Left renal pelvis (tissue), 4 donors: ENCODE data around the gene DNAH11. TPM values are rescaled to one million over a fixed set of nuclear protein-coding genes. Genes with fewer than 3 reads are reported as not detected.
A peak's percentile ranks its signal among the peaks of the same experiment; 100 is the strongest.
"Not testable (repeated sequence)": the region's sequence is repeated elsewhere in the genome, so short reads cannot be mapped to it uniquely, and the experiment has no call there.

Source experiments
- DNase-seq, 4 donors: peaks; one replicate each; pipeline ENCODE4 v3.0.0-alpha.2; 2013; ENCODE audit warnings: low read depth in 4 of 4, low spot score in 3 of 4
- polyA plus RNA-seq, 4 donors: library from polyadenylated mRNA; unstranded; fragments of 120-200 nt; gene quantifications; one replicate each; pipeline ENCODE4 v1.2.1, GENCODE V29; 2013; ENCODE audit not compliant: insufficient read length in 4 of 4

DNAH11 gene, protein sequence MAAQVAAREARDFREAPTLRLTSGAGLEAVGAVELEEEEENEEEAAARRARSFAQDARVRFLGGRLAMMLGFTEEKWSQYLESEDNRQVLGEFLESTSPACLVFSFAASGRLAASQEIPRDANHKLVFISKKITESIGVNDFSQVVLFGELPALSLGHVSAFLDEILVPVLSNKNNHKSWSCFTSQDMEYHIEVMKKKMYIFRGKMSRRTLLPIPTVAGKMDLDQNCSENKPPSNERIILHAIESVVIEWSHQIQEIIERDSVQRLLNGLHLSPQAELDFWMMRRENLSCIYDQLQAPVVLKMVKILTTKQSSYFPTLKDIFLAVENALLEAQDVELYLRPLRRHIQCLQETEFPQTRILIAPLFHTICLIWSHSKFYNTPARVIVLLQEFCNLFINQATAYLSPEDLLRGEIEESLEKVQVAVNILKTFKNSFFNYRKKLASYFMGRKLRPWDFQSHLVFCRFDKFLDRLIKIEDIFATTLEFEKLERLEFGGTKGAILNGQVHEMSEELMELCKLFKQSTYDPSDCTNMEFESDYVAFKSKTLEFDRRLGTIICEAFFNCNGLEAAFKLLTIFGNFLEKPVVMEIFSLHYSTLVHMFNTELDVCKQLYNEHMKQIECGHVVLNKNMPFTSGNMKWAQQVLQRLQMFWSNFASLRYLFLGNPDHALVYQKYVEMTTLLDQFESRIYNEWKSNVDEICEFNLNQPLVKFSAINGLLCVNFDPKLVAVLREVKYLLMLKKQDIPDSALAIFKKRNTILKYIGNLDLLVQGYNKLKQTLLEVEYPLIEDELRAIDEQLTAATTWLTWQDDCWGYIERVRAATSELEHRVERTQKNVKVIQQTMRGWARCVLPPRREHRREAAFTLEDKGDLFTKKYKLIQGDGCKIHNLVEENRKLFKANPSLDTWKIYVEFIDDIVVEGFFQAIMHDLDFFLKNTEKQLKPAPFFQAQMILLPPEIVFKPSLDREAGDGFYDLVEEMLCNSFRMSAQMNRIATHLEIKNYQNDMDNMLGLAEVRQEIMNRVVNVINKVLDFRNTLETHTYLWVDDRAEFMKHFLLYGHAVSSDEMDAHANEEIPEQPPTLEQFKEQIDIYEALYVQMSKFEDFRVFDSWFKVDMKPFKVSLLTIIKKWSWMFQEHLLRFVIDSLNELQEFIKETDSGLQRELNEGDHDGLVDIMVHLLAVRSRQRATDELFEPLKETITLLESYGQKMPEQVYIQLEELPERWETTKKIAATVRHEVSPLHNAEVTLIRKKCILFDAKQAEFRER (N-terminal part only)
- 10 to 100 TPM in 1 of 4 donors, 1 to 10 TPM in 3; 2.3 to 23.3 (median 3.2) TPM for polyA plus RNA-seq

DNA sequence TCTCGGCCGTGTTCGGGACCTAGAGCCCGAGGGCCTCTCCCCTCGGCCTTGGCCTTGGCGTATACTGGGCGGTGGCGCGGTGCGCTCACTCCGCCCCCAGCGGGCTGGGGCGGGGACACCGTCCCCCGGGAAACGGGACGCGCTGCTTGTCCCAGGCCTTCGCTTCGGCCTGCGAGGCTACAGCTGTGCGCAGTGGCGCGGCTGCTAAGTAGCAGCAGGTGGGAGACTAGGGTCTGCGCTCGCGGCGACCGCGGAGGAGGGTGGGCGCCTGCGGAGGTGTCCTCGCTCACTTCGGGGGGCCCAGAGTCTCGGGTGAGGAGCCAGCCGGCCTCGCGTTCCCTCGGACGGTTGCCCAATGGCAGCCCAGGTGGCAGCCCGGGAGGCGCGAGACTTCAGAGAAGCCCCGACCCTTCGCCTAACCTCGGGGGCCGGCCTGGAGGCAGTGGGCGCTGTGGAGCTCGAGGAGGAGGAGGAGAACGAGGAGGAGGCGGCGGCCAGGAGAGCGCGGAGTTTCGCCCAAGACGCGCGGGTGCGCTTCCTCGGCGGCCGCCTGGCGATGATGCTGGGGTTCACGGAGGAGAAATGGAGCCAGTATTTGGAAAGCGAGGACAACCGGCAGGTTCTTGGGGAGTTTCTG, at the start of gene DNAH11:
Gene DNAH11 (plus strand): TSS at position 149 of the 637 bp plus-strand sequence. CDS start 207 bp downstream, at position 356.
- DNase-seq, result no peak

DNA sequence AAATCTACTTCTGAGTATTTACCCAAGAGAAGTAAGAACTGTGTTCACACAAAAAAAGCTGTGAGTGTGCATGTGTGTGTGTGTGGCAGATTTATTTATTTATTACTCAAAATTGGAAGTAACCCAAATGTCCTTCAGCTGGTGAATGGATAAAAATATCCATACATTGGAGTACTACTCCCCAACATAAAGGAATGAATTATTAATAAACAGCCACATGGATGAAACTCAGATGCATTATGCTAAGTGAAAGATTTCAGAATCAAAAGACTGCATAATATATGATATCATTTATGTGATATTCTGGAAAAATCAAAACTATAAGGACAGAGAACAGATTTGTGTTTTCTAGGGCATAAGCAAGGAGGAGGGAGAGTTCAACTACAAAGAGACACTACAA, 47.1 kb upstream of the DNAH11 start:
- no peak for DNase-seq

DNA sequence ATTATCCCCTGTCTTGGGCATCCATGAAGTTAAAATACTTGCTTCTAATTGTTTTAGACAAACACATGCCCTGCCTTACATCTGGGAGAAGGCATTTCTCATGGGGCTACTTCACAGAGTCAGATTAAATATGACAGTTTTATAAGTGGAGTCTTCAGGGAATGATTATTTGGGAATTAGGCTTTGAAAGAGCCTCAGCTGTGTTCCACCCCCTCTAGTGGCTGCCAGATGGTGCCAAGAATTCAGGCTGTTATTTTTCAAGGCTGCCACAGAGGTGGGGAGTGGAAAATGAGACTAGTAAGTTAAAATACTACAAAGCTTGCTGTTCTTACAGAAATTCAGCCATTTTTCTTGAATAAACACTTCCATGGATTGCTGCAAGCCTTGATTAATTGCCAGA, 45.8 kb upstream of the DNAH11 start:
- no peak for DNase-seq

DNA sequence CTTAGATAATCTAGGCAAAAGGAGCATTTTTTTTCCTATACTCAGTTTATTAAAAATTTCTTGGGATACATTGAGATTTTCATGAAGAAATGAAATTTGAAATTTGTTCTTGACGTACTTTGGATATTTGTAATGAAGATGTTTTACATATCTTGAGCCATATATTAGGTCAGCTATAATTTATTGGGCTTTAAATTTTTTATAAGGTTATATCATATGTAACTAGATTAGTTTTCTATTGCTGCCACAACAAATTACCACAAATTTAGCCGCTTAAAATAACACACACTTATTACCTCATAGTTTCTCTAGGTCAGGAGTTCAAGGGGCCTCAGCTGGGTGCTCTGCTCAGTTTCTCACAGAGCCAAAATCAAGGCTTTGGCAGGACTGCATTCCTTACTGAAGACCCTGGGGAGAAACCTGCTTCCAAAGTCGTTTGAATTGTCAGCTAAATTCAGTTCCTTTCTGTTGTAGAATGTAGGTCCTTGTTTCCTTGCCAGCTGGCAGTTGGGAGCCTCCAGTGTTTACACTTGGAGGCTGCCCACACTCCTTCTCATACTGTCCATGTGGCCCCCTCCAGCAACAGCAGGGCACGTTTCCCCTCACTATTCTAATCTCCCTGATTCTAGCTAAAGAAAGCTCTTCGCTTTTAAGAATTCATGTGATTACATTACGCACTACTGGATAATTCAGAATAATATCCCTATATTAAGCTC, 42.6 kb upstream of the DNAH11 start:
- no peak for DNase-seq

DNA sequence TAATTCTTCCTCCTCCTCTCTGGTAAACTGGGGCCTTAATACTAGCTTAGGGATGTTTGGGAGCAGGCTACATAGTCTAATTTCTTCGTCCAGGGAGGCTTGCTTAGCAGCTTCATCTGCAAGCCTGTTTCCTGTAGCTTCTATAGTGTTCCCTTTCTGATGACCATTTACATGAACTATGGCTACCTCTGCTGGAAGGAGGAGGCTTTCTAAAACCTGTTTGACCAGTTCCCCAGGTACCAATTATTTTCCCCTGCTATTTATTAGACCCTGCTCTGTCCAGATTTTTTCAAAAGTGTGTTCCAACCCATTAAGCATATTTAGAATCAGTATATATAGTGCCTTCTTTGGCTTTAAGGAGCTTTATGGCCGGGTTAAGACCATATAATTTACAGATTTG, 38.8 kb upstream of the DNAH11 start:
- DNase-seq, result peak in 1 of 4 donors; percentile 25

DNA sequence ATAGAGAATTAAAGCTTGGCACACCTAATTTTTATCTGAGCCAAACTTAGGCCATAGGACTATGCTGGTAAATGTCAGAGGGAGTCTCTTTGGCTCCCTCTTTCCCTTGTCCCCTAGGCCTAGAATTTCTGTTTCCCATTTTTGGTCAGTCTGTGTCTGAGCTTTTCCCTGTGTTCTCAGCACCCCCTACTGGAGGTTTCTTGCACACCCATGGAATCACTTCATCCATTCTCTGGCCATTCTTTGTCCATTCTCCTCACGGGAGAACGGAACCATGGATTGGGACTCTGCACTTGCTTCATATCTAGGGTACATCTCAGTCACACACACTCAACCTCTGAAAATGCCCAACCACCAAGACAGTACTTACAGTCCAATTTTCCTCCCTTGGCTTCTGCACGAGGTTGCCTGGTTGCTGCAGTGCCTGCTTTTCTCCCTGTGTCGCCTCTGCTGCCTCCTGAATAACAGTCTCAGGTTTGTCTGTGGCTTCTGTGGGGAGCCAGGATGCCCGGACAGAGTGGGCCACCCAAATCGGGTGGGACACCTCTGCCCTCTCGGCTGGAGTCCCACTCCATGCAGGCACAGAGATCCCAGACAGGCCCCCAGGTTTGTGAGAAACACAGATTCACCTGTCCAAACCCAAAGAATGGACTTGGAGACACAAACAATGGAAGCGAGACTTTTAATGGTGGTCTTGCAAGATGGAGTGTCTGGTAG, 35.1 kb upstream of the DNAH11 start:
- no peak for DNase-seq

DNA sequence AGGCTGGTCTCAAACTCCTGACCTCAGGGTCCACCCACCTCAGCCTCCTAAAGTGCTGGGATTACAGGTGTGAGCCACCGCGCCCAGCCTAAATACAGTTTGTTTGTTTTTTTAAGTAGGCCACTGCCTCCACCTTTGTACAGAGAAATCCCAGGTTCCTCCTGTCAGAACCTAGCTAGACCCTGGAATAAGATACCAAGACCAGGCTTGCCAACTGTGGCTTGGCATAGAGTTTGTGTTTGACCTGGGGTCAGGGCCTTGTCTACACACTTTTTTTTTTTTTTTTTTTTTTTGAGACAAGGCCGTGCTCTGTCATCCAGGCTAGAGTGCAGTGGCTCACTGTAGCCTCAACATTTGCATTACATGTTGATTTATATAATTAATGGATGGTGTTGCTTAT, 34.3 kb upstream of the DNAH11 start:
- DNase-seq, result no peak

DNA sequence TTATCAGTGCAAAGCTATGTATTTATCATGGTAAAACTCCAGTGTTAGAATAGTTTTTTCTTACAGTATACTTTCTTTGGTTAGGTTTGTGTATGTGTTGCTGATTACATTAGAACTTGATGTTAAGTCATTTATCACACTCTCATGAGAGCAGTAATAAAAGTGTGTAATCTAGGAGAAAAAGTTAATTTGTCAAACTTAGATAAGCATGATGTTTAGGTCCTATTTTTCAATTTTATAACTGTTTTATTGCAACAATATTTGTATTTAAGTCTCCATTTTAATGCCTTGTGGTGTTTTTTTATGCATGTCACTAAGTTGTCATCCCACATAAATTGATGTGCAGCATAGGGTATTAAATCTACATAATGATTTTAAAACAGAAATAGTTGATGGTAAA, 28.8 kb upstream of the DNAH11 start:
- no peak for DNase-seq

DNA sequence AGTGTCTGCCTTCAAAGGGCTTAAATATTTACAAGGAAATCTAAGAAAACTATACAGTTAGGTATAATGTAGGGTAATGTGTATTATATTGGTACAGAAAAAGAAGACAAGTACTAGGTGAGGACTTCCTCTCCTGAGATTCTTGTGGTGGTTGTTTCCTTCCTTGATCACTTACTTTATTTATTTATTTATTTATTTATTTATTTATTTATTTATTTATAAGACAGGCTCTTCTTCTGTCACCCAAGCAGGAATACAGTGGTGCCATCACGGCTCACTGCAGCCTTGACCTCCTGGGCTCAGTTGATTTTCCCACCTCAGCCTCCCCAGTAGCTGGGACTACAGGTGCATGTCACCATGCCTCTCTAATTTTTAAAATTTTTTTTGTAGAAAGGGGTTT, 18.2 kb upstream of the DNAH11 start:
- no peak for DNase-seq

DNA sequence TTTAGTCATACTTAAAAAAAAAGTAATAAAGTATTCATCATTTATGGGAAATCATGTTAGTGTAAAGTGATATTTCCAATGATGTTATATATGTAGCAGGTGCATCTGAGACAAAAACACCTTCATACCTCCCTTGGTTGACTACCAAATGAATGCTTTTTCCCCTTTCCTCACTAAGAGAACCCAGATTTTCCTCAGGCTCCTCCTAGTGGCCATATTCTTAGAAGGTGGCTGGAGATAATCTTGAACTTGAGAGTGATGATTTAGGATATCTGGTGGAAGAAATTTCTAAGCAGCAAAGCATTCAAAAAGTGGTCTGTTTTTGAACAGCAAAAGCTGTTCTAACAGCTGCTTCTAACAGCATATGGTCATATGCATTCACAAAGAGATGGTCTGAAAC, 16.8 kb upstream of the DNAH11 start:
- no peak for DNase-seq

DNA sequence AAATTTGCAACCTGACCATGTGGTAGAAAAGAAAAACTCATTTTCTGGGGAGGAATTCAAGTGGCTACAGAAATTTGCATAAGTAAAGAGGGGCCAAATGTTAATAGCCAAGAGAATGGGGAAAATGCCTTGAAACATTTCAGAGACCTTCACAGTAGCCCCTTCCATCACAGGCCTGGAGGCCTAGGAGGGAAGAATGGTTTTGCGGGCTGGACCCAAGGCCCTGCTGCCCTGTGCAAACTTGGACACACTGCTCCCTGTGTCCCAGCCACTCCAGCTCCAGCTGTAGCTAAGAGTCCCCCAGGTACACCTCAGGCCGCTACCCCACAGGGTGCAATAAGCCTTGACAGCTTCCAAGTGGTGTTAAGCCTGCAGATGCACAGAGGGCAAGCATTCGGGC, 16.4 kb upstream of the DNAH11 start:
- no peak for DNase-seq

DNA sequence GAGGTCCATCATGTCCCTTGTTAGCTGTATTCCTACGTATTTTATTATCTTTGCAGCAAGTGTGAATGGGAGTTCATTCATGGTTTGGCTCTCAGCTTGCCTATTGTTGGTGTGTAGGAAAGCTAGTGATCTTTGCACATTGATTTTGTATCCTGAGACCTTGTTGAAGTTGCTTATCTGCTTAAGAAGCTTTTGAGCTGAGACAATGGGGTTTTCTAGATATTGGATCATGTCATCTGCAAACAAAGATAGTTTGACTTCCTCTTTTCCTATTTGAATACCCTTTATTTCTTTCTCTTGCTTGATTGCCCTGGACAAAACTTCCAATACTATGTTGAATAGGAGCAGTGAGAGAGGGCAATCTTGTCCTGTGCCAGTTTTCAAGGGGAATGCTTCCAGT, 10.4 kb upstream of the DNAH11 start:
- not testable (repeated sequence) for DNase-seq

DNA sequence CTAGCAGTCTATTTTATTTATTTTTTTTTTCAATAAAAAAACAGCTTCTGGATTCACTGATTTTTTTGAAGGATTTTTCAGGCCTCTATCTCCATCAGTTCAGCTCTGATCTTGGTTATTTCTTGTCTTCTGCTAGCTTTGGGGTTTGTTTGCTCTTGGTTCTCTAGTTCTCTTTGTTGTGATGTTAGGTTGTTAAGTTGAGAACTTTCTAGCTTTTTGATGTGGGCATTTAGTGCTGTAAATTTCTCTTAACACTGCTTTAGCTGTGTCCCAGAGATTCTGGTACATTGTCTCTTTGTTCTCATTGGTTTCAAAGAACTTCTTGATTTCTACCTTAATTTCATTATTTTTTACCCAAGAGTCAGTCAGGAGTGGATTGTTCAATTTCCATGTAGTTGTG, 9.2 kb upstream of the DNAH11 start:
- not testable (repeated sequence) for DNase-seq

DNA sequence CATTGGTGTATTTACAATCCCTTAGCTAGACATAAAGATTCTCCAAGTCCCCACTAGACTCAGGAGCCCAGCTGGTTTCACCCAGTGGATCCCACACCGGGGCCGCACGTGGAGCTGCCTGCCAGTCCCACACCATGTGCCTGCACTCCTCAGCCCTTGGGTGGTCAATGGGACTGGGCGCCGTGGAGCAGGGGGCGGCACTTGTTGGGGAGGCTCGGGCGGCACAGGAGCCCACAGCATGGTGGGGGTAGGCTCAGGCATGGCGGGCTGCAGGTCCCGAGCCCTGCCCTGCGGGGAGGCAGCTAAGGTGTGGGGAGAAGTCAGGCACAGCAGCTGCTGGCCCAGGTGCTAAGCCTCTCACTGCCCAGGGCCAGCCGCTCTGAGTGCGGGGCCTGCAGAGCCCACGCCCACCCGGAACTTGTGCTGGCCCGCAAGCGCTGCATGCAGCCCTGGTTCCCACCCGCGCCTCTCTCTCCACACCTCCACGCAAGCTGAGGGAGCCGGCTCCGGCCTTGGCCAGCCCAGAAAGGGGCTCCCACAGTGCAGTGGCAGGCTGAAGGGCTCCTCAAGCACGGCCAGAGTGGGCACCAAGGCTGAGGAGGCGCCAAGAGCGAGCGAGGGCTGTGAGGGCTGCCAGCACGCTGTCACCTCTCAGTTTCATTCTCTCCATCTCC, 6.3 kb upstream of the DNAH11 start:
- not testable (repeated sequence) for DNase-seq

DNA sequence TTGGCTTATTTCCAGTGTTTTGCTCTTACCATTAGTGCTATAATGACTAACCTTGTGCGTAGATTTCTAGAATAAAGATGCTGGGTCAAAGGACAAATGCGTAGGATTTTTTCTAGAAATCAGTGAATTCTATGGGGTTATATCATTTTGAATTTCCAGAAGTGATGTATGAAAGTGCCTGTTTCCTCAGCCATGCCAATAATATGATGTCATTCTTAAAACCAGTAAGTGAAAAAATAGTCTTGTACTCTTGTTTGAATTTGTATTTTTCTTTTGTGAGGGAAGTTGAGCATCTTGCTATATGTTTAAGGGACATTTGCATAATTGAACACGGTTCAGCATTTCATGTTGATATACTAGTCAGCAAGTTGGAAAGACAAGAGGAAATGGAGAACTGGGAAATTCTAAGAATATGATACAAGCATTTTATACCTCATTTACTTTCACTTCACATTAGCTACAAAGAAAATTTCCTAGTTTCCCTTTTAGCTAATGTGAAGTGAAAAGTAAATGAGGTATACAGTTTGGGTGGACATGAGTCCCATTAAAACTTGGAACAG, 3.8 kb upstream of the DNAH11 start:
- no peak for DNase-seq

DNA sequence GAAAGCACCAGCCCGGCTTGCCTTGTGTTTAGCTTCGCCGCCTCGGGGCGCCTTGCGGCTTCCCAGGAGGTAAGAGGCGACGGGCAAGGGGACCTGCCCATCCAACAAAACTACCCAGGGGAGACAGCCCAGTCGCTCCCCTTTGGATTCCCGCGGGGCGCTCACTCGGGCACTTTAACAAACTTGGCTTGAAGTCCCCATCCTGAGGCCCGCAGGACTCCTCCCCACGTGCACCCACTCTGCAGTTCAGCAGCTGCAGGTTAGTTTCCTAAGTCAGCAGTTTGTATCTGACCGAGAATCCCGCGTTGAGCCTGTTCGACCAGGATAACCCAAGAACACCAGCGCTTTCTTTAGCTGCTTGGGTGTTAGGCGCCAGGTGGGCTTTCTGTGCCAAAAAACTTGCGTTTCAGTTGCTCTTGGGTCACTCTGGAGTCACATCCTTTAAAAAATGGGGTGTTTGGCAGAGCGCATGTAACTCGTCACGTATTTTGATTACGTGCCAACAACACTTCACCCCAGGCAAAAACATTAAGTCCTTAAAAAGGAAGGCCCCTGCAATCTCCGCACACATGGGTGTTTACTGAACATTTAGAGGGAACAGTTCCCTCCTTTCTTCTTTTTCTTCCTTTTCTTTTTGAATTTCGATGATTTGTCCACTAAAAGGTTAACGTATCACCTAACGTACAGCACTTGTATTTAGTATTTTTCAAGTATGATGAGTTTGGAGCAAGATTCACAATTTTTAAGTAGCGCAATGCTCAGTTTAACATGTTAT, 876 bp downstream of the DNAH11 start:
- no peak for DNase-seq

DNA sequence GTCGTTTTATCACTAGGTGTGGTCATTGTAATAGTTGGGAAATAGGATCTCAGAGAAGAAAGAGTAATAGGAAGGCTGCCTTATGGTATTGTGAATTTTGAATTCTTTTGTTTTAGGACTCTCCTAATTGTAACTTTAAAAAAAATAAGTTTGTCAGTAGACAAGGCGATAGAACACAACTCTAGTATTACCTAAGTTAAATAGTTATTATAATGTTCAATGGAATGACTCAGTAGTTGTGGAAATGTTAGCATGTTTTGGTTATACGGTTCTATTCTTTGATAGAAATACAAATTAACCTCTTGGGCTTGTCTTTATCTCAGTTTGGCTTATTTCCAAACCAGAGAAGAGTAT, 1.4 kb downstream of the DNAH11 start:
- DNase-seq, result no peak

DNA sequence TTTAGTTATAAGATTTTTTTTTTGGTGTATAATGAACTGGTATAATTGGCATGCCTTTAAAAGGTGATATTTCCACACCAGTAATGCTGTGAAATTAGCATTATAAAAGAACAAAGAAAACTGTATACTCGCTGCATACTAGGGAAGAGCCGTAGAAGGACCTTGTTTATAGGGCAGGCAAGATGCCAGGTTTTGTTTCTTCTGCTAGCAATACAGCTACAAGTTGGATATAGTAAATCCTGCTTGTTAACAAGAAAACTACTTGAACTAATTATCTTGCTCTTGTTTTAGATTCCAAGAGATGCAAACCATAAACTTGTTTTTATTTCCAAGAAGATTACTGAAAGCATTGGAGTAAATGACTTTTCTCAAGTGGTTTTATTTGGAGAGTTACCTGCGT, 1.9 kb downstream of the DNAH11 start:
- DNase-seq, result no peak
